GM21526 (cell line): ENCODE data around the gene FAM174B.
"Not testable (repeated sequence)": the region's sequence is repeated elsewhere in the genome, so short reads cannot be mapped to it uniquely, and the experiment has no call there.

Source experiments
- ATAC-seq: cut with Tn5 transposase; IDR thresholded peaks from one replicate; pipeline ENCODE4 v1.9.1; 2021; ENCODE audit warnings: moderate library complexity; ENCODE audit not compliant: unreplicated experiment, low FRiP score

Gene FAM174B

GRCh38 chr15:92621972-92622533, 33.5 kb downstream of the FAM174B start:
- ATAC-seq, result no peak

DNA sequence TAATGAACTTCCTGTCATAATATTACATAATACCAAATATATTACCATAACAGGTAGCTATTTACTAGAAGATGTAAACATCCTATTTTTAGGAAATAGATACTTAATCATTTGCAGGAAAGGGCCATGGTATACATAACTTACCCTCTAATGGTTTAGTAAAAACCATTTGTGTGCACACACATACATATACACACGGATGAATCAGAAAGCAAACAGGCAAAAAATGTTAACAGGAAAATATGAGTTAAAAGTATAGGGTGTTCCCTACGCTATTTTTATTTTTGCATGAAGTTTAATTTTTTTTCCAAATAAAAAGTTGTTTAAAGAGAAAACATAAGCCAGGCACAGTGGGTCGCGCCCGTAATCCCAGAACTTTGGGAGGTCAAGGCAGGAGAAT, 34.6 kb downstream of the FAM174B start:
- no peak for ATAC-seq

DNA sequence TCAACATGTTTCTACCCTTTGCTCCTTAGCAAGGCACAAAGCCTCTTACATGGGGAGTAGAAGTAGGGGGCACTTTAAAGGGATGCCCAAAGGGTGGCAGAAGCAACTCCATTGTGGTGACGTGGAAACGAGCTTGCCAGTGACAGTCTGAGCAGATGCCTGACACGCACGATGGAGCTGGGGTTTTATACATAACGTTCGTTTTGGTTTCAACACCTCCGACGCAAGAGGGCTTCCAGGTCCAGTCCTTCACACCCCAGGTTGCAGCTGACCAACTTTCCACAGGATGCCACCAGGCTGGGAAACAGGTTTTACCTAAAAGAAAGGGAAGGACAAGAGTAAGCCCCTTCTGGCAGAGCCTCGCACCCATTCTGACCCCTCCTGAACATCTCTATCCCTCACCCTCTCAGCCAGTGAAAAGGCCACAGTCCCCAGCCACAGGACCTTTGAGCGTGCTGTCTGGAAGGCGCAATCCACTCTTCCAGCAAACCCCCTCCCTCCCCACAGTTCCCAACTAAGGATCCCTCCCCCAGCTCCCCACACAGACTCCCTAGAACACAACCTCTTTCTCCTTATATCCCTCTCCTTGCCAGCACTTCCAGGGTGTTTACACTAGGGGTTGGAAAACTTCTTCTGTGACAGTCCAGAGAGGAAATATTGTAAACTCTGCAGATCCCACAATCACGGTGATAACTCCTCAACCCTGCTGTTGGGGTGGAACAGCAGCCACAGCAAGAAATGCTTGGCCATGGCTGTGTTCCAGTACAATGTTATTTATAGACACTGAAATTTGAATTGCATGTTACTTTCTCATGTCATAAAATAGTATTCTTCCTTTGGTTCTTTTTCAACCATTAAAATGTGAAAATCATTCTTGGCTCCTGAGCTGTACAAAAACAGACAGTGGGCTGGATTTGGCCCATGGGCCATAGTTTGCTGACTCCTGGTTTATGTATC, 36.2 kb downstream of the FAM174B start:
- no peak for ATAC-seq

DNA sequence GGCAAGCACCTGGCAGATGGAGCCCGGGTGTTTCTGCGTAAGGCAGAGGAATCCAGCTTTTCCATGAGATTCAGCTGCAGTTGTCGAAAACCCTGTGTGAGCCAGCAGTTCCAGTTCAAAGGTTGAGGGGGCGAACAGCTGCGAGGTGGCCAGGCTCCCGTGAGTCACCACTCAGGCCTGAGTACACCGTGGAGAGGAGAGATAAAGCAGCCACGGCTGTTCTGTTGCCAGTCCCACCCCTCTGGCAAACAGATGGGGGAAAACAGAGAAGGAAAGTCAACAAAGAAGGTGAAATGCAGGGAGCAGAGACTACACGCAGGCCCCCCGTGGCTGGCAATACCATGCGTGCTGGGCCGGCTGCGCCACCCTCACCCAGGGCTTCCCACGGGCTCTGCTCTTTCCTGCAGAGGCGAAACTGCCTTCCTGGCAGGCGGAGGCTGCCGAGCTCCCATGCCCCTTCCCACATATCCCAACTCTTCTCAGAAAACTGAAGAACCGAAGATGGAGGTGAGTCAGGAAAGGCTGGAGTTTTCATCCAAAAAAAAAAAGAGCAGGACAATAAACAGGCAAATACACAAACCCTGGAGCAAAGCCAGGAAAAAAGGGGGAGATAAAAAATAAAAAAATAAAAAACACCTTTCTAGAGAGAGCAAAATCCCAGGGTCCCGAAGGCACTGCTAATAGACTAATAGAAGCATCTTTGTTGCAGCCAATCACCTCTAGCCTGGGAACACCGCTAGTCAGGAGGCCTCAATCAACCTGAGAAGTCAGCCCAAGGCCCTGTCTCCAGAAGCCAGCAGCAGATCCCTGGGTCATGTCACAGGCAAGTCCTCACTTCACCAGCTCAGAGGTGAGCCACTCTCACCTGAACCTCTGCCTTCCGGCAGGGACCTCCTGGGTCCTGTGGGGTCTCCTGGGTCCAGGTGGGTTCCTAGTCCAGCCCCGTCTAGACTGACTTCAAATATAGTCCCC, 37.7 kb downstream of the FAM174B start:
- ATAC-seq, result no peak

DNA sequence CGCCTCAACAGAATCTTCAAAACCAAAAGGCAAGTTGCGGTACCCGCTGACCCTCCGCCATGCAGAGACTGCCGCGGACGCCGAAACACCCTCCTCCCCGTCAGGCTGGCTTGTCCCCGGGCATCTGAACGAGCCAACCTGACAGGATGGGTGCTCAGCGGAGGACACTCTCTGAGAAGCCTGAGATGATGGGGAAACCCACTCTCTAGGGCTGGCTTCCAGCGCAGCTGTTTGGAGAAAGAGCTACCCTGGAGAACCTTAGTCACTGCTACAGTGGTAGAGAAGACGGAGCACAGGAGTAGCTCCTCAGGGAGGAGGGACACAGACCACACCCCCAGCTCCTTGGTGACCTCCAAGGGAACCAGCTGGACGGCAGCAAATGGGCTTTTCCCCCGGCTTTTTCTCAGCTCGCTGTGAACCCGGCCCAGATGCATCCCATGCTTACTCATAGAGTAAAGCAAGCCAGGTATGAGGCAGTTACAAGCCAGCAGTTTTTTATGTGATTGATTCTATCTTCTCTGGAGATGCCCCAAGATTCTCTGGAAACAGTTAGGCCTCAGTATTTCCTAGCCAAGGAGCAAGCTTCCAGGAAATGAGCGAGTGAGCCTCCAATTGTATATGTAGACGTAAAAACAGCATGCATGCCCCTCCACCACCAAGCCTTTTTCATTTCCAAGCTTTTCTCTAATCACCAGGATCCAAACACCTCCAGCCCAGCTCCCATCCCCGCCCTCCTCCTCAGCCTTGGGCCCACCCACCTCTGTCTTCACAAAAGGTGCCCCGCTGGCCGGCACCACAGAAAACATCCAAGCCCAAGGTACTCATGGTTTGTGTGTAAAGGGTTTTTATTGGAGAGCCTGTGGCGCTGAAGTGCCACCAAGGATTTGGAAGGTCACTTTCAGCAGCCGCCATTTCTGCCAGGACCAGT, 38.7 kb downstream of the FAM174B start:
- no peak for ATAC-seq

- ATAC-seq, result no peak
These were observed 40.5 kb downstream of the FAM174B start for GRCh38 chr15:92614791-92615785.

DNA sequence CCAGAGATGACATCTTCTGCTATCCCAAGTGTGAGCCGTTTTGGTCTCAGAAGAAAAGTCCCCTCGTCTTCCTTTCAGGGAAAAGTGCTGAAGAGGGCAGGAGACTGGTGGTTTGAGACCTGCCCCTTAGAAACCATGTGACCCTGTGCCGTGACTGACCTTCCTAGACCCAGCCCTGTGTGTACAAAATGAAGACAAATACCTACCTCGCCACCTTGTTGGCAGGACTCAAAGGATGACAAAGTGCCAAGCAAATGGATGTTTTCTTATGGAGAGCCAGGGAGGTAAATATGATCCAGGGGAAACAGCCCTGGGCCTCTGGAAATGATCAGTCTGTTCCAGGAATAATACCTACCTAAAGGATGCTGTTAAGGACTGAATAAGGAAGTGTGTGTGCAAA, 41.3 kb downstream of the FAM174B start:
- ATAC-seq, result no peak

DNA sequence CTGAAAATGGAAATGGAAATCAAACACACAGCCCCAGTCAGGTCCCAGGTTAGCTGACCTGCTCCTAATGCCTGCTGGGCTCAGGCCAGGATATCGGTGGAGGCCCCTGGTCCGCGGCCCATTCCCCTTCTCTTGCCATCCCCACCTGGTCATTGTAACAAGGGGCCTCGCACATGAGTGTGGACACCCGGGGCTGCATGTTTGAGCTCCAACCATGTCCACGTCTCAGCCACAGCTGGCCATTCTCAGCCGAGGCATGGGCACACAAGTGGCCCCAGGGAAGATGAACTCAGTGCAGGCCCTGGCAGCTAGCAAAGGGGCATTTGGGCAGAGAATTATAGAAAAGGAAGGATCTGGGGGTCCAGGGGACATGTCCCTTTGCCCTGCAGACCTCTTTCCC, 41.7 kb downstream of the FAM174B start:
- no peak for ATAC-seq

GRCh38 chr15:92612891-92613290, 42.7 kb downstream of the FAM174B start:
- ATAC-seq, result no peak

GRCh38 chr15:92611995-92612745, 43.4 kb downstream of the FAM174B start:
- ATAC-seq, result no peak

- ATAC-seq, result no peak
These were observed 44.4 kb downstream of the FAM174B start for GRCh38 chr15:92611150-92611549.

DNA sequence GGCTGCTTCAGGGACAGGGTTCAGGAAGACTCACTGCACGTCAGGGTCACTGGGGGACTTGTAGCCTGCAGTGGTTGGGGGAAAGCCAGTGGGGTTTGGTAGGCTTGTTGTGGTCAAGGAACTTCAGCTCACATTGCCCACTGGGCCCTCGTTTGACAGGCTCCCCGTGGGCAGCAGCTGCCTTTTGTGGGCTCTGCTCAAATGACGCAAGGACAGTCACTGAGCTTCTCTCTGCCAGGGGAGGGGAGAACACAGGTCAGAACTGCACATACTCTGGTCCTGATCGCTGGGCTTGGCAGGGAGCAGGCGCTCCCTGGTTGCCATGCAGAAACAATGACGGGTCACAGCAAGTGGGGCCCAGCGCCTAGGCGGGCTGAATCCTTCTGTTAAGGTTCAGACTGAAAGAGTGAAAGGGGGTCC, 45.5 kb downstream of the FAM174B start:
- ATAC-seq, result no peak

DNA sequence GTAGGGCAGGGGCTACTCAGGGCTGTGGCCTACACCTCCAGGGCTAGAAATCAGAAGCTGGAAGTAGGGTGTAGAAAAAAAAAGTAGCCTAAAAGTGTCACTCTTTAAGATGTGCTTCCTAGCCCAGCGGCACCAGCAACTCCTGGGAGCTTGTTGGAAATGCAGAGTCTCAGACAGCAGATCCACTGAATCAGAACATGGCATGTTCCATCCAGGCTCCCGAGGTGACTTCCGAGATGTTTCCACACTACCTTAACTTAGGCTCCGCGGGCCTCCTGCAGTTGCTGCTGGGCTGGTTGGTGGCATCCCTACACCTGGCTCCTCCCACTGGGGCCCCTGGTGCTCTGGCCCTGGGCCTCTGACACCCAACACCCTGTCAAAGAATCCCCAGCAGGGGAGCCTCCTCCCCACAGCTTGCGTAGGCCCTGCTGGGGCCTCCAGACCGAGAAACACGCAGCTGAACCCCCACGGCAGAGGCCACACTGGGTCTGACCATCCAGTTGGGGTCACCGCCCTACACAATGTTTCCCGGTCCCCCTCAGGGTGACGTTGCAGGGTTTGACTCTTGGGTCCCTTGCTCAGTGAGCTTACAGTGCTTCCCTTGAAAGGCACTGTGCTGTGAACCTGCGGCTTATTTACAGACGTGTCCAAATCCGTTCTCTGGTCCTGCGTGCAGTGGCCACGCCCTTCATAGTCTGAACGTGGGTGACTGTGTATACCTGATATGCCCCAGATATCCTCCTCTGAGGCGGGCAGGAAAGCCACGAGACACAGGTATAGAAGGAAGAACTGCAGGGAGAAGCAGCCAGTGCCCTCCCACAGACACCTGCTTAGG, 46.5 kb downstream of the FAM174B start:
- no peak for ATAC-seq

DNA sequence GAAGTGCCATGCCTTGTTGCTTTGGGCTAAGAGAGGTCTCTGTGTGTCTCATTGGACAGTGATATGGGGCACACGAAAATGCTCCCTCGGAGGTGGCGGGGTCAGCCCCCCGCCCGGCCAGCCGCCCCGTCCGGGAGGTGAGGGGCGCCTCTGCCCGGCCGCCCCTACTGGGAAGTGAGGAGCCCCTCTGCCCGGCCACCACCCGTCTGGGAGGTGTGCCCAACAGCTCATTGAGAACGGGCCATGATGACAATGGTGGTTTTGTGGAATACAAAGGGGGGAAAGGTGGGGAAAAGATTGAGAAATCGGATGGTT, 48.8 kb downstream of the FAM174B start:
- ATAC-seq, result not testable (repeated sequence)

- no peak for ATAC-seq
These were observed 49.3 kb downstream of the FAM174B start for GRCh38 chr15:92606126-92606835.

DNA sequence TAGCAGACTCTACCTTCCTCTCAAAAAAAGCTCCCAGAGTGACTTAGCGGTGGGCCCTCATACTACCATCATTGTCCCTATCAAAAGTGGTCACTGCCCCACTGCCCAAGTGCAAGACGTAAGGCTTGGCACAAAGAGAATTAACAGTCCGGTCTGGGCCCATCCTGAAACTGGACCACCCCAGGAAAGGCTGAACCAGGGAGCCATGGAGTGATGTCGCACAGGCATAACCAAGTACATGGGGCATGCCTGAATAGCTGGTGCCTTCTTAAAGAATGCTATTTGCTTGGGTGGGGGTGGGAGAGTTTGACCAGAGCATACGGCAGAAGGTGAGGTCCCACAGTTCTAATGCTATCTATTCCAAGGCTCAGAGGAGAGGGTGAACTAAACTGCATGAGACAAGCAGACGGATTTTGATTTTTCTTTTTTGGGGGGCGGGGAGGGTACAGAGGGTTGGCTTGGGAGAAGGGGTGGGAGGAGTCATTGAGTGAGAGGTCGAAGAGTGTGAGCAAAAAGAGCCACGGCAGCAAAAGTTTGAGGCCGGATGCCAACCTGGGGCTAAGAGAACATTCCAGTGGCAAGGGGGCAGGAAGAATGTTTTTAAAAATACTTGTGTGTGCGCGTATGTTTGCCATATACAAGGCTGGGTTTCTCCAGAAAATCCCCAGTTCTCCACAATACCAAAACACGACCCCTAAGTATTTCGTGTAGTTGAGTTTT, 50.2 kb downstream of the FAM174B start:
- ATAC-seq, result no peak
